HL-60 (cell line): ENCODE results near the gene EHBP1.

Experiments
- DNase-seq, 2 experiments: peaks; one replicate each; pipeline ENCODE4 v3.0.0-alpha.2; 2010 to 2020; ENCODE audit warnings: low read depth in 1 of 2, low spot score in 1 of 2
- H3K27ac ChIP-seq: fragments of 250-450 bp; sonication (Bioruptor Pico); replicated peaks from 2 replicates; pipeline ENCODE4 v1.5.1; 2020; ENCODE audit warnings: mild to moderate bottlenecking, moderate library complexity
- H3K27me3 ChIP-seq: fragments of 250-450 bp; sonication (Bioruptor Pico); 2 replicates; pipeline ENCODE4 v1.5.1; 2021; ENCODE audit warnings: mild to moderate bottlenecking, moderate library complexity; ENCODE audit not compliant: insufficient read depth, poor library complexity, severe bottlenecking
- H3K4me3 ChIP-seq: replicated peaks from 2 replicates; pipeline ENCODE4 v1.5.1; 2011; ENCODE audit warnings: mild to moderate bottlenecking, control low read depth, low read length; ENCODE audit not compliant: insufficient read depth
- GABPA ChIP-seq: IDR thresholded peaks from 2 replicates; pipeline ENCODE4 v1.6.1; 2012; ENCODE audit warnings: low read depth
- POLR2AphosphoS5 ChIP-seq: IDR thresholded peaks from 2 replicates; pipeline ENCODE4 v1.6.1; 2012; ENCODE audit warnings: low read depth
- SPI1 ChIP-seq: IDR thresholded peaks from 2 replicates; pipeline ENCODE4 v1.6.1; 2012; ENCODE audit warnings: low read depth, mild to moderate bottlenecking, borderline replicate concordance
- TF ChIP-seq, protein P1 (sequence below): IDR thresholded peaks from 2 replicates; pipeline ENCODE4 v1.6.1; 2012; ENCODE audit warnings: low read depth; ENCODE audit not compliant: insufficient replicate concordance
- TF ChIP-seq, protein P2 (sequence below): IDR thresholded peaks from one replicate; pipeline ENCODE4 v1.5.1; 2011; ENCODE audit warnings: low read length, control low read depth, inconsistent platforms; ENCODE audit not compliant: insufficient read depth

Gene EHBP1

DNA sequence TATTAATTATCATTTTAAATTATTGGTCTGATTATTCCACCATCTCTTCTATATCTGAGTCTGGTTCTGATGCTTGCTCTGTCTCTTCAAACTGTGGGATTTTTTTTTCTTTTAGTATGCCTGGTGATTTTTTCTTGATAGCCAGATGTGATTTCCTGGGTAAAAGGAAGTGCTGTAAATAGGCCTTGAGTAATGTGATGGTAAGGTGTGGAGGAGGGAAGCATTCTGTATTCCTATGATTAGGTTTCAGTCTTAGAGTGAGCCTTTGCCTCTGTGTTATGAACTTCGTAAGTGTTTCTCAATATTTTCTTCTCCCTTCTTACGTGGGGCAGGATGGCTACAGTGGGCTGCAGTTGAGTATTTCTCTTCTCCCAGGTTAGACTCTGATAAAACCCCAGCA lies 103.0 kb downstream of the EHBP1 start:
- TF ChIP-seq SPI1: no peak
- TF ChIP-seq, protein P1, sequence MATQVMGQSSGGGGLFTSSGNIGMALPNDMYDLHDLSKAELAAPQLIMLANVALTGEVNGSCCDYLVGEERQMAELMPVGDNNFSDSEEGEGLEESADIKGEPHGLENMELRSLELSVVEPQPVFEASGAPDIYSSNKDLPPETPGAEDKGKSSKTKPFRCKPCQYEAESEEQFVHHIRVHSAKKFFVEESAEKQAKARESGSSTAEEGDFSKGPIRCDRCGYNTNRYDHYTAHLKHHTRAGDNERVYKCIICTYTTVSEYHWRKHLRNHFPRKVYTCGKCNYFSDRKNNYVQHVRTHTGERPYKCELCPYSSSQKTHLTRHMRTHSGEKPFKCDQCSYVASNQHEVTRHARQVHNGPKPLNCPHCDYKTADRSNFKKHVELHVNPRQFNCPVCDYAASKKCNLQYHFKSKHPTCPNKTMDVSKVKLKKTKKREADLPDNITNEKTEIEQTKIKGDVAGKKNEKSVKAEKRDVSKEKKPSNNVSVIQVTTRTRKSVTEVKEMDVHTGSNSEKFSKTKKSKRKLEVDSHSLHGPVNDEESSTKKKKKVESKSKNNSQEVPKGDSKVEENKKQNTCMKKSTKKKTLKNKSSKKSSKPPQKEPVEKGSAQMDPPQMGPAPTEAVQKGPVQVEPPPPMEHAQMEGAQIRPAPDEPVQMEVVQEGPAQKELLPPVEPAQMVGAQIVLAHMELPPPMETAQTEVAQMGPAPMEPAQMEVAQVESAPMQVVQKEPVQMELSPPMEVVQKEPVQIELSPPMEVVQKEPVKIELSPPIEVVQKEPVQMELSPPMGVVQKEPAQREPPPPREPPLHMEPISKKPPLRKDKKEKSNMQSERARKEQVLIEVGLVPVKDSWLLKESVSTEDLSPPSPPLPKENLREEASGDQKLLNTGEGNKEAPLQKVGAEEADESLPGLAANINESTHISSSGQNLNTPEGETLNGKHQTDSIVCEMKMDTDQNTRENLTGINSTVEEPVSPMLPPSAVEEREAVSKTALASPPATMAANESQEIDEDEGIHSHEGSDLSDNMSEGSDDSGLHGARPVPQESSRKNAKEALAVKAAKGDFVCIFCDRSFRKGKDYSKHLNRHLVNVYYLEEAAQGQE: no peak
- Histone ChIP-seq H3K27me3 (no peaks in the 10 kb centered on the region), H3K27ac (no peak overlapping the region), H3K4me3 (no peak overlapping the region)
- DNase-seq: no peak

DNA sequence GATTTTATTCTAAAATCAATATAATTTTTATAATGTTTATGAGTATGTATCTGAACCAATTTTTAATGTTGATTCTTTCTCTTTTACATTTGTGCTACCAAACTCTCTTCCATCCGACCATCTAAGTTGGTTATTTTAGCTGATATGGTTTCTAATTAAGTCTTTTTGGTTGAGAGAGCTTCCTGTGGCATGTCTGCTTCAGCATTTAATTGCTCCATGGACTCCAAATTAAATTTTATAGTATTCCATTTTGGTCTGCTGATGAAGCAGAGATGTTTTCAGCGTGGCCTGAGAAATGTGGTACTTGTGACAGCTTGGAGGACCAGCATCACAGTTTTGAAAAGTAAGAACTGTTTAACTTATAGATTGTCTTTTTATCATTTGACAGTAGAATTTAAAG lies 105.6 kb downstream of the EHBP1 start:
- TF ChIP-seq POLR2AphosphoS5: no peak
- TF ChIP-seq, protein P2, sequence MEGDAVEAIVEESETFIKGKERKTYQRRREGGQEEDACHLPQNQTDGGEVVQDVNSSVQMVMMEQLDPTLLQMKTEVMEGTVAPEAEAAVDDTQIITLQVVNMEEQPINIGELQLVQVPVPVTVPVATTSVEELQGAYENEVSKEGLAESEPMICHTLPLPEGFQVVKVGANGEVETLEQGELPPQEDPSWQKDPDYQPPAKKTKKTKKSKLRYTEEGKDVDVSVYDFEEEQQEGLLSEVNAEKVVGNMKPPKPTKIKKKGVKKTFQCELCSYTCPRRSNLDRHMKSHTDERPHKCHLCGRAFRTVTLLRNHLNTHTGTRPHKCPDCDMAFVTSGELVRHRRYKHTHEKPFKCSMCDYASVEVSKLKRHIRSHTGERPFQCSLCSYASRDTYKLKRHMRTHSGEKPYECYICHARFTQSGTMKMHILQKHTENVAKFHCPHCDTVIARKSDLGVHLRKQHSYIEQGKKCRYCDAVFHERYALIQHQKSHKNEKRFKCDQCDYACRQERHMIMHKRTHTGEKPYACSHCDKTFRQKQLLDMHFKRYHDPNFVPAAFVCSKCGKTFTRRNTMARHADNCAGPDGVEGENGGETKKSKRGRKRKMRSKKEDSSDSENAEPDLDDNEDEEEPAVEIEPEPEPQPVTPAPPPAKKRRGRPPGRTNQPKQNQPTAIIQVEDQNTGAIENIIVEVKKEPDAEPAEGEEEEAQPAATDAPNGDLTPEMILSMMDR: no peak
- TF ChIP-seq GABPA: no peak
- TF ChIP-seq, protein P1: no peak
- no peak for TF ChIP-seq SPI1
- Histone ChIP-seq H3K27me3 (no peaks in the 10 kb centered on the region), H3K4me3 (no peak overlapping the region), H3K27ac (no peak overlapping the region)
- DNase-seq: no peak

DNA sequence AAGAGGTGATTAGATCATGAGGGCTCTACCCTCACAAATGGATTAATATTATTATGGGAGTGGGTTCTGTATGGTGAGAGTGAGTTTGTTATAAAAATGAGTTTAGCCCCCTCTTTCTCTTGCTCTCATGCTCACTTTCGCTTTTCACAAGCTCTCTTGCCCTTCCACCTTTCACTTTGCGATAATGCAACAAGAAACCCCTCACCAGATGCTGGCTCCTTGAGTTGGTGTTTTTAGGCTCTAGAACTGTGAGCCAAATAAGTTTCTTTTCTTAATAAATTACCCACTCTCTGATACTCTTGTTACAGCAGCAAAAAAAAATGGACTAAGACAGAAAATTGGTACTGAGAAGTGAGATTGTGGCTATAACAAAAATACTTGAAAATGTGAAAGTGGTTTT lies 106.5 kb downstream of the EHBP1 start:
- H3K4me3 ChIP-seq: no peak overlapping the region
- no peak for DNase-seq
- H3K27me3 ChIP-seq: no peaks in the 10 kb centered on the region
- TF ChIP-seq, protein P2: no peak
- H3K27ac ChIP-seq: no peak overlapping the region

DNA sequence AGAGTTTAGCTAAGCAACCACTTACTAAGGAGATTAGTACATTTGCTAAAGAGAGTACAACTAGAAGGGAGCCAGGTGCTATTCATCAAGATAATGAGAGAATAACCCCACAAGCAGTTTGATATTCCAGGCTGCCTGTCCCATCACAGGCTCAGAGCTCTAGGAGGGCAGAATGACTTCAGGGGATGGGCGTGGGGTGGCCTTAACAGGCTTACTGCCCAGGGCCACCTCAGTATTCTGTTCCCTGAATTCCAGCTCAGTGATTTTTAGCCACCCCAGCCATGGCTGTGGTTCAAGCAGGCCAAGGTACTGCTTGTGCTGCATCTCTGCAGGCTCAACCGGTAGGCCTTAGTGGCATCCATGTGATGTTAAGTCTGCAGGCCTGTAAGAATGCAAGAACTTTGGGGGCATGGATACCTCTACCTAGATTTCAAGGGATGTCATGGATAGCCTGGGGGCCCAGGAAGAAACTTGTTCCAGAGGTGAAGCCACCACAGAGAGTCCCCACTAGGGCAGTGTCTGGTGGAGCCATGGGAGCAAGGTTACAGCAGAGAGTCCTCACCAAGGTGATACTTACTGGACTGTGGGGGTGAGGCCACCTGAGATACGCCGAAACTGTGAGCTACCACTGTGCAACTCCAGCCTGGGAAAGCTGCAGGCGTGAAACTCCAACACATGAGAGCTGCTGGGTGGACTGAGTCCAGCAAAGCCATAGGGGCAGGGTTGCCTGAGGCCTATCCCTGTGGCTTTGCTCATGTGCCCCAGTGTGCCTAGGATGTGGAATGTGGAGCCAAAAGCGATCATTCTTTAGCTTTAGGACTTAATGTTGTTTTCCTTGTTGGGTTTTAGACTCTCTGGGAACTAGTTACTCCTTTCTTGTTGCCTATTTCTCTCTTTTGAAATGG lies 107.7 kb downstream of the EHBP1 start:
- TF ChIP-seq SPI1 (no peak), POLR2AphosphoS5 (no peak), GABPA (no peak)
- TF ChIP-seq, protein P1: no peak
- TF ChIP-seq, protein P2: no peak
- Histone ChIP-seq H3K4me3 (no peak overlapping the region), H3K27ac (no peak overlapping the region), H3K27me3 (no peaks in the 10 kb centered on the region)
- no peak for DNase-seq
